K562 (cell line): ENCODE measurements around the gene C6orf15. TPM values are rescaled to one million over a fixed set of nuclear protein-coding genes. Genes with fewer than 3 reads are reported as not detected.

Experiments used
- CREM ChIP-seq: IDR thresholded peaks from 2 replicates; pipeline ENCODE4 v1.6.1; 2014; ENCODE audit warnings: antibody characterized with exemption, low read depth
- CSDE1 ChIP-seq, 2 experiments: fragments of 450-650 bp; IDR thresholded peaks; 2 replicates each; pipeline ENCODE4 v1.6.1; 2016; ENCODE audit warnings: mild to moderate bottlenecking in 1 of 2
- JUN ChIP-seq, 2 experiments: sonication (generic) in 1 of 2; formaldehyde crosslinking in 1 of 2; IDR thresholded peaks; 2 replicates each; pipeline versions ENCODE4 v1.6.1 to v1.8.0; 2012 to 2022; ENCODE audit warnings: borderline replicate concordance in 2 of 2, mild to moderate bottlenecking in 2 of 2, improper control_type of control experiment in 1 of 2, low read depth in 1 of 2, low read length in 1 of 2, missing genetic modification reagents in 1 of 2
- KLF13 ChIP-seq: fragments of 450-650 bp; IDR thresholded peaks from 2 replicates; pipeline ENCODE4 v1.6.1; 2016; ENCODE audit warnings: missing genetic modification characterization, low read depth, mild to moderate bottlenecking, missing compliant biosample characterization, moderate library complexity, borderline replicate concordance
- MCM3 ChIP-seq: fragments of 450-650 bp; IDR thresholded peaks from 2 replicates; pipeline ENCODE4 v1.6.1; 2016
- NR2C1 ChIP-seq, 2 experiments: fragments of 450-650 bp; IDR thresholded peaks; 2 replicates each; pipeline ENCODE4 v1.6.1; 2017; ENCODE audit warnings: mild to moderate bottlenecking in 2 of 2, antibody characterized with exemption in 1 of 2, inconsistent platforms in 1 of 2, missing compliant biosample characterization in 1 of 2, missing genetic modification characterization in 1 of 2
- OTX1 ChIP-seq: fragments of 450-650 bp; formaldehyde crosslinking; IDR thresholded peaks from 2 replicates; pipeline ENCODE4 v1.4.0; 2022; ENCODE audit warnings: mild to moderate bottlenecking
- POLR2AphosphoS2 ChIP-seq: IDR thresholded peaks from 2 replicates; pipeline ENCODE4 v1.6.1; 2012; ENCODE audit warnings: low read length, improper control_type of control experiment
- RBM34 ChIP-seq: fragments of 200-400 bp; formaldehyde crosslinking; IDR thresholded peaks from 2 replicates; pipeline ENCODE4 v1.6.1; 2018; ENCODE audit warnings: low read length, borderline replicate concordance; ENCODE audit not compliant: insufficient read depth
- RCOR1 ChIP-seq, 2 experiments: IDR thresholded peaks; 2 replicates each; pipeline ENCODE4 v1.6.1; 2012; ENCODE audit warnings: low read depth in 2 of 2, low read length in 2 of 2, borderline replicate concordance in 1 of 2, improper control_type of control experiment in 1 of 2
- SNIP1 ChIP-seq: fragments of 450-650 bp; IDR thresholded peaks from 2 replicates; pipeline ENCODE4 v1.7.1; 2017; ENCODE audit warnings: low read depth, mild to moderate bottlenecking
- SOX6 ChIP-seq: fragments of 450-650 bp; IDR thresholded peaks from 2 replicates; pipeline ENCODE4 v1.6.1; 2014; ENCODE audit warnings: mild to moderate bottlenecking
- SRSF9 ChIP-seq: fragments of 200-400 bp; formaldehyde crosslinking; IDR thresholded peaks from 2 replicates; pipeline ENCODE4 v1.6.1; 2017; ENCODE audit warnings: low read depth, low read length, borderline replicate concordance
- SUPT5H ChIP-seq: fragments of 450-650 bp; IDR thresholded peaks from 2 replicates; pipeline ENCODE4 v1.6.1; 2016
- TCF7L2 ChIP-seq: fragments of 150-350 bp; IDR thresholded peaks from 2 replicates; pipeline ENCODE4 v1.6.1; 2016; ENCODE audit warnings: low read depth, mild to moderate bottlenecking, low read length, moderate library complexity
- TRIM28 ChIP-seq: fragments of 450-650 bp; IDR thresholded peaks from 2 replicates; pipeline ENCODE4 v1.6.1; 2017
- YBX1 ChIP-seq: fragments of 450-650 bp; IDR thresholded peaks from 2 replicates; pipeline ENCODE4 v1.7.1; 2016; ENCODE audit warnings: mild to moderate bottlenecking
- ZNF174 ChIP-seq: fragments of 250-450 bp; sonication (Bioruptor Pico); IDR thresholded peaks from 2 replicates; pipeline ENCODE4 v1.4.0; 2020; ENCODE audit warnings: mild to moderate bottlenecking
- ZNF316 ChIP-seq: fragments of 450-650 bp; IDR thresholded peaks from 2 replicates; pipeline ENCODE4 v1.6.1; 2016
- ZNF583 ChIP-seq: fragments of 250-450 bp; sonication (Bioruptor Pico); IDR thresholded peaks from 2 replicates; pipeline ENCODE4 v1.4.0; 2020
- ZNF764 ChIP-seq: fragments of 250-450 bp; sonication (Bioruptor Pico); IDR thresholded peaks from 2 replicates; pipeline ENCODE4 v1.4.0; 2020; ENCODE audit warnings: low read depth, mild to moderate bottlenecking, moderate library complexity
- polyA plus RNA-seq, 8 experiments: library from polyadenylated mRNA; depleted of rRNA in 4 of 8; stranded (reverse) in 5 of 8; unstranded in 3 of 8; fragments of >200 nt; fragmentation: Nextera tagmentation in 2 of 8; fragmentation: Illumina TruSeq in 1 of 8; extraction: Ambion mirVana in 2 of 8; extraction: Trizol in 1 of 8; gene quantifications; 2 replicates each; pipeline versions ENCODE4 v1.2.1 to v1.2.3, GENCODE V29; 2011 to 2014; ENCODE audit warnings: inconsistent platforms in 1 of 8, missing spikeins in 1 of 8
- total RNA-seq, 7 experiments: library from RNA; depleted of rRNA in 6 of 7; stranded (reverse); fragments of >200 nt in 6 of 7; fragmentation: Illumina TruSeq in 2 of 7; extraction: Trizol in 2 of 7; gene quantifications; 2 replicates each; pipeline versions ENCODE4 v1.2.1 to v1.2.3, GENCODE V29; 2011 to 2021; ENCODE audit warnings: low replicate concordance in 1 of 7
- TF ChIP-seq, protein P1 (sequence below): sonication (generic); formaldehyde crosslinking; IDR thresholded peaks from 2 replicates; pipeline ENCODE4 v1.8.1; 2023; ENCODE audit warnings: mild to moderate bottlenecking, missing genetic modification reagents
- TF ChIP-seq, protein P2 (sequence below): fragments of 250-450 bp; sonication (Bioruptor Pico); IDR thresholded peaks from 2 replicates; pipeline ENCODE4 v1.8.0; 2022; ENCODE audit warnings: inconsistent platforms, mild to moderate bottlenecking, moderate library complexity, borderline replicate concordance
- TF ChIP-seq, protein P3 (sequence below): fragments of 450-650 bp; IDR thresholded peaks from 2 replicates; pipeline ENCODE4 v1.6.1; 2018; ENCODE audit not compliant: partially characterized antibody

The C6orf15 gene
- total and polyA plus RNA-seq, 9 of the 15 experiments (the other 6 are each of a cell fraction or from before 2014, with no cell fraction given), result not detected

DNA sequence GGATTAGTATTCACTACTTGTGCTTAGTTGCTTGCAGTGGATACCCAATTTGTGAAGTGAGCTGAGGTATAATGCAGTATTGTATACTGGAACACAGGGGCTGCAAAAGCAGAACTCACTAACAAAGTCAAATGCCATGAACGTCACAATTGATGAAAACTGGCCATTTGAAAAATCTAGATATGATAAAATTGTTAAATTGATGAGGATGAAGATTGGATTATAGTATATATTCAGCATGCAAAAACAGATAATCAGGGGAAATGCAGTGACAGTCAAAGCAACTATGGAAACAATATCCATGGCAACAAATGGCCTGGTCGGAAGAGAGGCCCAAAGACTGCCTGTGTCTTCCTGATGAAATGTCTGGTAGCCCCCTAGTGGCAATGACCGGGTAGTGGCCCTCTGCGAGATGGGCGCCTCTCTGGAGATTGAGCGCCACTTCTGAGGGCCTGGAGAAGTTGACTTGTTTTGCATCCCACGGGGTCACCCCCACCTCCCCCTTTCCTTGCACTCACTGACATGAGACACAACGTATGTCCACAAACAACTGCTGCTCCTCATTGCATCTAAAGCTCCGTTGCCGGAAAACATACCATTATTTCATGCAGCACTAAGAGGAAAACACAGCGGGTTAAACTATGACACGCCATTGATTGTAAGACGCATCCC, 43.6 kb downstream of the C6orf15 start (continued):
- TF ChIP-seq, protein P1, sequence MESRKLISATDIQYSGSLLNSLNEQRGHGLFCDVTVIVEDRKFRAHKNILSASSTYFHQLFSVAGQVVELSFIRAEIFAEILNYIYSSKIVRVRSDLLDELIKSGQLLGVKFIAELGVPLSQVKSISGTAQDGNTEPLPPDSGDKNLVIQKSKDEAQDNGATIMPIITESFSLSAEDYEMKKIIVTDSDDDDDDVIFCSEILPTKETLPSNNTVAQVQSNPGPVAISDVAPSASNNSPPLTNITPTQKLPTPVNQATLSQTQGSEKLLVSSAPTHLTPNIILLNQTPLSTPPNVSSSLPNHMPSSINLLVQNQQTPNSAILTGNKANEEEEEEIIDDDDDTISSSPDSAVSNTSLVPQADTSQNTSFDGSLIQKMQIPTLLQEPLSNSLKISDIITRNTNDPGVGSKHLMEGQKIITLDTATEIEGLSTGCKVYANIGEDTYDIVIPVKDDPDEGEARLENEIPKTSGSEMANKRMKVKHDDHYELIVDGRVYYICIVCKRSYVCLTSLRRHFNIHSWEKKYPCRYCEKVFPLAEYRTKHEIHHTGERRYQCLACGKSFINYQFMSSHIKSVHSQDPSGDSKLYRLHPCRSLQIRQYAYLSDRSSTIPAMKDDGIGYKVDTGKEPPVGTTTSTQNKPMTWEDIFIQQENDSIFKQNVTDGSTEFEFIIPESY, result peak; percentile 82
- TF ChIP-seq CSDE1 (IDR thresholded peaks at IDR 0.05) (peak in 1 of 2 experiments; percentile 83; a peak in 2 of 4 replicates), SNIP1 (no peak), ZNF583 (CRISPR knock-in tag) (no peak), TCF7L2 (no peak), SUPT5H (no peak), ZNF316 (no peak), POLR2AphosphoS2 (no peak), OTX1 (no peak), CREM (peak; percentile 55; the same call in 1 of the 2 replicates), MCM3 (no peak), NR2C1 (IDR thresholded peaks at IDR 0.05) (no peak), NR2C1 (tag; IDR thresholded peaks at IDR 0.05) (no peak), SOX6 (no peak), JUN (IDR thresholded peaks at IDR 0.05; ENCODE audit: borderline replicate concordance, low read depth, low read length) (no peak), JUN (CRISPR knock-in tag; IDR thresholded peaks at IDR 0.05; ENCODE audit: borderline replicate concordance) (no peak), RCOR1 (IDR thresholded peaks at IDR 0.05; ENCODE audit: borderline replicate concordance in 1 of 2, low read depth in 2 of 2, low read length in 2 of 2) (peak in 1 of 2 experiments; percentile 81; a peak in 2 of 4 replicates), RBM34 (no peak), TRIM28 (no peak; the same call in 1 of the 2 replicates), KLF13 (tag) (0 out of 2 replicates have a peak, but pooled peaks have one; percentile 7), ZNF174 (CRISPR knock-in tag) (no peak), YBX1 (no peak), SRSF9 (no peak), ZNF764 (CRISPR knock-in tag) (no peak)
- TF ChIP-seq, protein P2, sequence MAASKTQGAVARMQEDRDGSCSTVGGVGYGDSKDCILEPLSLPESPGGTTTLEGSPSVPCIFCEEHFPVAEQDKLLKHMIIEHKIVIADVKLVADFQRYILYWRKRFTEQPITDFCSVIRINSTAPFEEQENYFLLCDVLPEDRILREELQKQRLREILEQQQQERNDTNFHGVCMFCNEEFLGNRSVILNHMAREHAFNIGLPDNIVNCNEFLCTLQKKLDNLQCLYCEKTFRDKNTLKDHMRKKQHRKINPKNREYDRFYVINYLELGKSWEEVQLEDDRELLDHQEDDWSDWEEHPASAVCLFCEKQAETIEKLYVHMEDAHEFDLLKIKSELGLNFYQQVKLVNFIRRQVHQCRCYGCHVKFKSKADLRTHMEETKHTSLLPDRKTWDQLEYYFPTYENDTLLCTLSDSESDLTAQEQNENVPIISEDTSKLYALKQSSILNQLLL (CRISPR knock-in tag), result no peak
- TF ChIP-seq, protein P3, sequence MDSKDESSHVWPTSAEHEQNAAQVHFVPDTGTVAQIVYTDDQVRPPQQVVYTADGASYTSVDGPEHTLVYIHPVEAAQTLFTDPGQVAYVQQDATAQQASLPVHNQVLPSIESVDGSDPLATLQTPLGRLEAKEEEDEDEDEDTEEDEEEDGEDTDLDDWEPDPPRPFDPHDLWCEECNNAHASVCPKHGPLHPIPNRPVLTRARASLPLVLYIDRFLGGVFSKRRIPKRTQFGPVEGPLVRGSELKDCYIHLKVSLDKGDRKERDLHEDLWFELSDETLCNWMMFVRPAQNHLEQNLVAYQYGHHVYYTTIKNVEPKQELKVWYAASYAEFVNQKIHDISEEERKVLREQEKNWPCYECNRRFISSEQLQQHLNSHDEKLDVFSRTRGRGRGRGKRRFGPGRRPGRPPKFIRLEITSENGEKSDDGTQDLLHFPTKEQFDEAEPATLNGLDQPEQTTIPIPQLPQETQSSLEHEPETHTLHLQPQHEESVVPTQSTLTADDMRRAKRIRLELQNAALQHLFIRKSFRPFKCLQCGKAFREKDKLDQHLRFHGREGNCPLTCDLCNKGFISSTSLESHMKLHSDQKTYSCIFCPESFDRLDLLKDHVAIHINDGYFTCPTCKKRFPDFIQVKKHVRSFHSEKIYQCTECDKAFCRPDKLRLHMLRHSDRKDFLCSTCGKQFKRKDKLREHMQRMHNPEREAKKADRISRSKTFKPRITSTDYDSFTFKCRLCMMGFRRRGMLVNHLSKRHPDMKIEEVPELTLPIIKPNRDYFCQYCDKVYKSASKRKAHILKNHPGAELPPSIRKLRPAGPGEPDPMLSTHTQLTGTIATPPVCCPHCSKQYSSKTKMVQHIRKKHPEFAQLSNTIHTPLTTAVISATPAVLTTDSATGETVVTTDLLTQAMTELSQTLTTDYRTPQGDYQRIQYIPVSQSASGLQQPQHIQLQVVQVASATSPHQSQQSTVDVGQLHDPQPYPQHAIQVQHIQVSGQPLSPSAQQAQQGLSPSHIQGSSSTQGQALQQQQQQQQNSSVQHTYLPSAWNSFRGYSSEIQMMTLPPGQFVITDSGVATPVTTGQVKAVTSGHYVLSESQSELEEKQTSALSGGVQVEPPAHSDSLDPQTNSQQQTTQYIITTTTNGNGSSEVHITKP, result peak; percentile 12
